ENCODE measurements around the gene CDK19.

CDK19 gene

DNA sequence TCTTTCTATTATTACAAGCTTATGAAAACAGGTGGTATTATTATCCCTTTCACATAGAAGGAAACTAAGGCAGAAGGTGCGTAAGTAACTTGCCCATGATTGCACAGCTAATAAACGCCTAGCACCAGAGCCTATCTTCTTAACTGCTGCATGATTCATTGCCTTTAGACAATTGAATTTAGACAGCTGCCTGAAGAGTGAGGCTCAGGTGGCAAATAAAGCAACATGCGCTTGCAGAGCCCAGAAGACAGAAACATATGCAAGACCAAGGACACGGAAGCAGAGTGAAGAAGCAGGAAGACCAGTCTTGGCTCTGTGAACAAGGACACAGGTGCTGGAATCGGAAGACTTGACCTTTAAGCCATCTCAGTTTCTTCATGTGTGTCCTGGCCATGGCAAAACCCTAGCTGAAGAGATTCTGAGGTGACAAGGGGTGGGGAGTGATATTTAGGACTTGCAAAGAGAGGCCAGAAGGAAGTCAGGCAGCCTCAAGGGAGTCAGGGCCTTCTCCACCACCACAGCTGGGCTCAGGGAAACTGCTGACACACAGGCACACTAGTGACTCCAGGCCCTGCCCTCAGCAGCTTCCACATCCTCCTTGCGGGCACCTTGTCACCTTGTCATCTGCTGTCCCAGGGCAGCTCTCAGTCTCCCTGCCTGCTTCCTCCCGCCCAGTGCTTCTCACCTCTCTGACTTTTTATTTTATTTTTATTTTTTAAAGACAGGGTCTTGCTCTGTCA, 247.1 kb downstream of the CDK19 start:
- no peak for DNase-seq

GRCh38 chr6:110566346-110567125, 248.7 kb downstream of the CDK19 start:
- no peak for DNase-seq

DNA sequence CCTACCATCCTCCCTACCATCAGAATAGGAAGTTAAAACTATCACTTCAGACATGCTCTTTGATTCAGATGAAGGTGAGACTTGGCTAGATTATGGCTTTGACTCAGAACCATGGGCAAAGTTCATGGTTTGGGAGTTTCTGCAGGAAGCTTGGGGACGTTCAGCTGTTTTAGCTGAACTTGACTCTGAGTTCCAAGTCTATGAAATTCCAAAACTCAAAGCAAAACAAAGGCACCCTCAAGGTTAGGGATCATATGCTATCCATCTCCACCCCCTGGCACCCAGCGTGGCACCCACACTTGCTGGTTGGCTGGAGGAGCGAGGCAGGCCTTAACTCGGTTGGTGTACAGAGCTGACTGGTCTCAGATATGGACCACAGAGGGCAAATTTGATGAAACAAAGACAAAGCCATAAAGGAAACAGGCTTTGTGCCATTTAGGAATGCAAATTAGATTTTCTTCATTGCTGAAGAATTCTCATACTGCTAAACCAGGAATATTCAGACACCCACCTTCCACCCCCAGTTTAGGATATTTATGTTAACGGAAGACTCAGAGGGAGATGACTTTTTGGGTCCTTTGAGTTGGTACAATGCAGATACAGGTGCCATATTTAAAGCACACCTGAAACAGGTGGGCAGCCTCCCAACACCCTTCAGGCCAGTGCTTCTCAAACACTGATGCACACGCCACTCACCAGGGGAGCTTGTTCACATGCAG, 250.4 kb downstream of the CDK19 start:
- DNase-seq, result no peak

GRCh38 chr6:110563711-110564110, 251.6 kb downstream of the CDK19 start:
- no peak for DNase-seq

DNA sequence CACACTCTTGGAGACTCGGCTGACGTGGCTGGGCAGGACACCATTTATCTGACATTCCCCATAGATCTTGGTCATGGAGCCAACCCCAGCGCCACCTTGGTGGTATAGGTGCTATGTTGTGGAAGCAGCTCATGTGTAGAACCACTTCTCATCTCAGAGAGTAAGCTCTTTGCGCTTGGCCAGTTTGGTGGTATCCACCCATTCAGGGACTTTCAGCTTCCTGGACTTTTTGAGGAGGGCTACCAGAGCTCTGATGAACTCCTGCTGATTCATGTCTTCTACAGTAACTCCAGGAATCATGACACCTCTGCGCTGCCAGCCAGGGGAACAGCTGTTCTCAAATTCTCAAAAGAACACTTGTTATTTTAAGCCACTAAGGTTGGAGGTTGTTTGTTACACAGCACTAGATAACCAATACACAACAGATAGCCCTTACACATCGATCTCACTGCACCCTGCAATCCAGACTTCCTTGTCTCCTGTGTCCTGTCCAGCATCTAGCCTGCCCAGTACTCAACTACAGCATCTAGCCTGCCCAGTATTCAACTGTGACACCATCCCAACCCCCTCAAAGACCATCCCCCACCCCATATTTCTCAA, 252.9 kb downstream of the CDK19 start:
- DNase-seq, result no peak

GRCh38 chr6:110561696-110562095, 253.6 kb downstream of the CDK19 start:
- no peak for DNase-seq

- no peak for DNase-seq
These were observed 254.3 kb downstream of the CDK19 start for GRCh38 chr6:110561008-110561396.

DNA sequence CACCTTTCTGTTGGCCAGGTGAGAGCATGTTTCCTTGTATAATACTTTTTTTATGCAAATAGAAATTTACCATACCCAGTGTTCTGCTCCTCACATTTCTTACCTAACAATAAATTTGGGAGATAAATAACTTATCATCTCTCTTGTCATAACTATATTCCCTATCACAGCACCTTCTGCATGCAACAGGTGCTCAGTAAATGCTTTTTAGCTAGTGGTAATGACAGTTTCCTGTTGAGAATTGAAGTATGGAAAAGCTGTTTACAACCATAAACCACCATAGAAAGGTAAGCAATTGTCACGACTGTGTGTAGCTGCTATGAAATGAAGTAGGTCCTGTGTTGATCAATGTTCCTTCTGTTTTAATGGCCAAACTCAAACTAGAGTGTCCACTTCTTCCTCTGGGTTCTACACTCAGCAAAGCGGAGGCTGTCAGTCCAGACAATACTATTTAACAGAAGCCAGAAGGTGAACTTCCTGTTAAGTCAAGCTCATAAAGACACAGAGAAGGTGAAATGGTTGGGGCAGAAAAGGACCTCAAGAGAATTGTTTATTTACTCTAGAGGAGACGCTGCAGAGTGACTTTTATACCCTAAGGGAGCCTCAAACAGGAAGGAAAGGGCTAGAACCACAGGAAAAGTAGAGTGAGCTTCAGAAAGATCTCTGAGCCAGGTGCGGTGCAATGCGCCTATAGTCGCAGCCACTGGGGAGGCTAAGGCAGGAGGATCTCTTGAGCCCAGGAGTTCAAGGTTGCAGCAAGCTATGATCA, 254.8 kb downstream of the CDK19 start:
- DNase-seq, result no peak
